Duodenal mucosa (tissue), 2 donors: ENCODE data around the gene DLGAP4.

ENCODE experiments used
- H3K27ac ChIP-seq: one replicate; pipeline ENCODE4 v1.7.0; 2013; ENCODE audit warnings: low read depth, low read length
- H3K27me3 ChIP-seq, 2 donors: one replicate each; pipeline ENCODE4 v1.7.0; 2013; ENCODE audit warnings: low read length in 2 of 2, control low read depth in 1 of 2; ENCODE audit not compliant: insufficient read depth in 2 of 2, control insufficient read depth in 1 of 2
- H3K36me3 ChIP-seq, 2 donors: one replicate each; pipeline ENCODE4 v1.7.0; 2013; ENCODE audit warnings: low read length in 2 of 2, control low read depth in 1 of 2; ENCODE audit not compliant: insufficient read depth in 2 of 2, control insufficient read depth in 1 of 2
- H3K4me1 ChIP-seq, 2 donors: one replicate each; pipeline ENCODE4 v1.7.0; 2013; ENCODE audit warnings: low read length in 2 of 2, control low read depth in 1 of 2; ENCODE audit not compliant: insufficient read depth in 2 of 2, control insufficient read depth in 1 of 2
- H3K4me3 ChIP-seq, 2 donors: one replicate each; pipeline ENCODE4 v1.7.0; 2013; ENCODE audit warnings: low read length in 2 of 2, low read depth in 1 of 2
- H3K9ac ChIP-seq, 2 donors: one replicate each; pipeline ENCODE4 v1.7.0; 2013; ENCODE audit warnings: low read length in 2 of 2, low read depth in 1 of 2
- H3K9me3 ChIP-seq, 2 donors: one replicate each; pipeline ENCODE4 v1.7.0; 2013; ENCODE audit warnings: low read length in 2 of 2, control low read depth in 1 of 2; ENCODE audit not compliant: control insufficient read depth in 1 of 2

Gene DLGAP4

DNA sequence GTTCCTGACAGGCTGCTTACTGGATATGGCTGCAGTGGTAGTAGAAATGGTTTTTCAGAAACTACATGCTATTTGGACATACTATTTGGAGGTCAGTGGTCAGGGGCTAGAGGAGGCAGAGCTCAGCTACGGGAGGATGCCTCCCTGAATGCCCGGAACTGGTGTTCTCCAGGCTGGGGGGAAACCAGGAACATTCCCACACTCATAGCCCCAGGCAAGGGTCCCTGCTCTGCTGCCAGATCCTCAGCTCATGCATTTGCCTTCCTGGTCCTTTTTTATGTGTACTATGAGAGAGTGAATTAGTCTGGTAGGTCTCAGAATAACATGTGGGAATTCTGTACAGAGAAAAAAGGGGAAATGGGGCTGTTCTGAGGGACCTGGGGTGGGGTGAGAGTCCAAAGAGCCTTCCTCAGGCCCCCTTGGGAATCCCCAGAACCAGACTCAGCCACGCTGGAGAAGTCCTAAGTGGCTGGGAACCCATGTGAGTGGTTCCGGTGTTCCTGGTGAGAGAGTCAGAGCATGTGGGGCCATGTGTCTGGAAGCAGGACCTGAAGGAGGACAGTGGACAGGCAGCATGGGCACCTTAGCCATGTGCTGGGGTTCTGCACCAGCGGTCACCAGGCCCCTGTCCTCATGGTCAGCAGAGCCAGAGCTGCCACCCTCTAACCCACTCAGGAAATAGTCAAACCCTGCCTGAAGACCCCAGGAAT lies 177.2 kb downstream of the DLGAP4 start:
- Histone ChIP-seq H3K4me3 (no peak overlapping the region), H3K36me3 (no peaks in the 10 kb centered on the region), H3K9me3 (no peaks in the 10 kb centered on the region), H3K27me3 (no peaks in the 10 kb centered on the region), H3K27ac (no peak overlapping the region), H3K9ac (no peak overlapping the region), H3K4me1 (peaks cover 16 to 25% of the 10 kb centered on the region in 2 donors)

DNA sequence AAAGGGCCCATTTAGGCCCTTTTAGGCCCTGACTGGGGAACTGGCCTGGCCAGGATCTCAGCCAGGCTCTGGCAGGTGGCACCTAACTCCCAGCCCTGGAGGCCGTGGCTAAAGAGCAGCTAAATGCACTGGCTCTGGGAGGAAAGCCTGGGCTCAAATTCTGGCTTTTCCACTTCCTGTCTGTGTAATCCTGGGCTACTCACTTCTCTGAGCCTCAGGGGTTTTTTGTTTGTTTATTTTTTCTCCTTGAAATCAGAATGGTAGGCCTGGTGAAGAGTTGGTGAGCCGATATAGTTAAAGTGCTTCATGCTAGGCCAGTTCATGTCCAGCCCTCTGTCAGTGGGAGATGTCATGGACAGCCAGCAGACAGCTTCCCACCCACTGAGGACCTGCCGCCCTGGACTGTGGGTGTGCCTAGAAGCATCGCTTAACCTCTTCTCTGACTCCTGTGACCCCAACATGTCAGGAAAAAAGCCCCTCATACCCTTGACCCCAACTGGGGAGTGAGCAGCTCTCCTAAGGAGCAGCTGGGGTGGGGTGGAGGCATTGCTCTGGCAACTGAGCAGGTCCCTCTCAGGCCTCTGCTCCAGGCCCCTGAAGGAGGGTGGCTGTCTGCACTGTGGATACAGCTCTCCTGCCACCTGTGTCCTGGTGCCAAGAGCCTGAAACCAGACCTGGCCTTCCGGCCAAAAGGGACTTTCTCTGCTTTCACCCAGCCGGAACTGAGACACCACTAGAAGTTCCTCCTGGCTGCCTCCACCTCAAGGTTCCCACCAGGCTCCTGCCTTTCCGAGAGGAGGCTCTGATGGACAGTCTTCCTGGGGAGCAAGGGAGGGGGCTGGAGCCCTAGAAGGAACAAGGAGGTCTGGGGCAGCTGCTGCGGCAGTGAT lies 178.0 kb downstream of the DLGAP4 start:
- H3K4me3 ChIP-seq = no peak overlapping the region
- H3K27ac ChIP-seq = no peak overlapping the region
- peaks cover 16 to 25% of the 10 kb centered on the region in 2 donors for H3K4me1 ChIP-seq
- no peak overlapping the region for H3K9ac ChIP-seq
- H3K36me3 ChIP-seq = no peaks in the 10 kb centered on the region
- H3K9me3 ChIP-seq = no peaks in the 10 kb centered on the region
- H3K27me3 ChIP-seq = no peaks in the 10 kb centered on the region

DNA sequence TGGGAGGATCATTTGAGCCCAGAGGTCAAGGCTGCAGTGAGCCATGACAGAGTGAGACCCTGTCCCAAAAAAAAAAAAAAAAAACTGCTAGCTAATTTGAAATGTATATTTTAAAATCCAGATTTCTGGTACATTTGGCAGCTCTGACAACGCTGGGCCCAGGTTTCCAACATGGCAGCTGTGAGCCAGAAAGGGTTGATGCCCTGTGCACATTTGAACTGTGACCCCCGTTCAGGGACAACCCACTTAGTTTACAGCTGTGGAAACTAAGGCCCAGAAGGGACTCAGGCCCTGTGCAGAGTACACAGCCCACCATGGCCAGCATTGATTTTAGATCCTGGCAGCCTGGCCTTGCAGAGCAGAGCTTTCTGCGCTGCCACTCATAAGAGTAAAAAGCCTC lies 179.1 kb downstream of the DLGAP4 start:
- Histone ChIP-seq H3K36me3 (no peaks in the 10 kb centered on the region), H3K4me3 (no peak overlapping the region), H3K27ac (no peak overlapping the region), H3K4me1 (peaks cover 16 to 25% of the 10 kb centered on the region in 2 donors), H3K9ac (no peak overlapping the region), H3K9me3 (no peaks in the 10 kb centered on the region), H3K27me3 (no peaks in the 10 kb centered on the region)

DNA sequence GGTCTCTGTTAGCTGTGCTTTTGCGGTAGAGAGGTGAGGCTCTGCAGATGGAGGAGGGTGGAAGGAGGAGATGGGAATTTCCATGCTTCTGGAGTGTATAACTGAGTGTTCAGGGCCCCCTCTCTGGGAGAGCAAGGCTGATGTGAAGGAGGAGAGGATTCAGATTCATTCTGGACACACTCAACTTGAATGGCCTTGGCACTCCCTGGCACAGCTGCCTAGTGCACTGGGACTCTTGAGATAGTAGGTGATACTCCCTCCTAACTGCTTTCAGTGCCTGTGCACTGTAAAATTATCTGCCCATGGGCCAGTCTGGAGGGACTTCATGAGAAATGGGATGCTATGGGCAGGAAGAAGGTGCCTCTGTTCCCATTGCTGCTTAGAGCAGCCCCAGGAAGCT lies 180.9 kb downstream of the DLGAP4 start:
- Histone ChIP-seq H3K27ac (no peak overlapping the region), H3K36me3 (no peaks in the 10 kb centered on the region), H3K4me3 (no peak overlapping the region), H3K9ac (no peak overlapping the region), H3K9me3 (no peaks in the 10 kb centered on the region), H3K27me3 (no peaks in the 10 kb centered on the region), H3K4me1 (peaks cover 16 to 20% of the 10 kb centered on the region in 2 donors)

DNA sequence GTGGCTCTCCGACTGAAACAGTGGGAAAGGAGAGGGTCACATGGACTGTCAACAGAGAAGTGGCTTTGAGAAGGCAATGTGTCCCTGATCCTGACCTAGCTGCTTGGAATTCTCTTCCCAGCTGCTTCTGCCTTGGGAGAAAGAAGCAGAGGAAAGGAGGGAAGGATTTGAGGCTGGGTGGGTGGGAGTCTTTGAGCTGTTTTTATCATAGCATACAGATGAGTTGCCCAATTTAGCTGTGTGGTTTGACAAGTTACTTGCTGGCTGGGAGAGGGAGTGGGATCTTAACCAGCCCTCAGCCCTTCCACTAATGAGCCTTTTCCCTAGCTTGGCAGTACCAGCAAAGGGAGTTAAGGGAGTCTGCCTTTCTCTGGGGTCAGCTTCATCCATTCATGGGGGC lies 184.1 kb downstream of the DLGAP4 start:
- no peak overlapping the region for H3K4me3 ChIP-seq
- no peak overlapping the region for H3K9ac ChIP-seq
- no peak overlapping the region for H3K27ac ChIP-seq
- H3K4me1 ChIP-seq = peaks cover 18 to 27% of the 10 kb centered on the region in 2 donors
- H3K9me3 ChIP-seq = no peaks in the 10 kb centered on the region
- H3K36me3 ChIP-seq = peaks cover 0 to under 1% of the 10 kb centered on the region in 2 donors
- H3K27me3 ChIP-seq = no peaks in the 10 kb centered on the region

DNA sequence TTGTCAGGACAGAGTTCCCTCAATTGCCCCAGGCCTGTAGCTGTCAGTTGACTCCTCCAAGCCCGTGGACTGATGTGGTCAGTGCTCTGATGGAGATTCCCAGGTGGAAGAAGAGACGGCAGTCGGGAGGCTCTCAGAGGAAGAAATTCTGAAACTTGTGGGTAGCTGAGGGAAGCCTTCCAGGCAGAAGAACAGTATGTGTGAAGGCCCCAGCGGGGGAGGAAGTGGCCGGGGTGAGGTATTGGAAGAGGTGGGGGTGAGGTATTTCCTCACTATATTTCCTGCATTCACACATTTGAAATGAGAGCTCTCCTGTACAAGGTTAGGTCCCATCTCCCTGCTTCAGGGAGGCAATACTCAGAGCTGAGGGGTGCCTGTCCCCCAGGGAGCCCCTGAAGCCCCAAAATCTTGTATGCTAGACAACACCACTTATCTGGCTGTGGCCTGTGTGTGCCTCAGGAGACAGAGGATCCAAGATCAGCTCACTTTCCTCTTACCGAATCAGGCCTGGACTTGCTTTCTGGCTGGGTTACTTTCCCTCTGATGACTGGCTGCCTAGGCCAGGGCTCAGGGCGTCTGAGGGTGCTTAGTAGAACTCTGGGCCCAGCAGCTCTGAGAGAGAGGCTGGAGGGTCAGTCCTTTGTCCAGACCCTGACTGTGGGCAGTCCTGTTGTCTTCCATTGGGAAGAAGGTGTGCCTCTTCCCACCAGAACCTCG lies 185.9 kb downstream of the DLGAP4 start:
- peaks cover 18 to 27% of the 10 kb centered on the region in 2 donors for H3K4me1 ChIP-seq

DNA sequence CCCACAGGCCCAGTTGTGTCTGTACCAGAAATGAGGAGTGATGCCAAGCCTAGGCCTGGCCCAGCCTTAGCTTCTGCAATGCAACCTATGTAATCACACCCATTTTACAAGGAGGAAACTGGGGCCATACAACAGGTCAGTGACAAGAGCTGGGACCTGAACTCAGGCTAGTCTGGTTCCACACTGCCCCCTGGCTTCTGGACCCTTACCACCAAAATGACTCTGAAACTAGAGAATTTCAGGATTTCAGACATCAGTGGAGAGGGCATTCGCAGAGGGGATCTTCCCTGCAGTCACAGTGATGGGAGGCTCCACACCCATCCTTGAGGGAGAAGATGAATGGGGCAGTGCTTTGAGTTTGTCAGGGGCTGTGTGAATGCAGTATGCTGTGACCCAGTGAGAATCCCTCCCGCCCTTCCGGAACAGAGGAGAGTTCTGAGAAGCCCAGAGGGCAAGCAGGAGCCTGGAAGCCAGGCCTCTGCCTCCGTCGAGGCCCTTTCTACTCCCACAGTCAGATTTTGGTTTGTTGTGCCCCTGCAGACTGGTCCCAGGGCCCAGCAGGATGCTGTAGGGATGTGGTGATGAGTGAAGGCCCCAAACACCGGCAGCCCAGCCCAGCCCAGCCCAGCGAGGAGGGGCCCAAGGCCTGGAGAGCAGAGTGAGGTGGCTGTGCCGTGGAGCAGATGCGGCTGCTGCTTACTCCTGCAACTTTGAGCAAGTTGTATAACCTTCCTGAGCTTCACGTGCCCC lies 187.1 kb downstream of the DLGAP4 start:
- Histone ChIP-seq H3K36me3 (peaks cover 18 to 26% of the 10 kb centered on the region in 2 donors), H3K4me3 (no peak overlapping the region), H3K4me1 (peaks cover 25 to 36% of the 10 kb centered on the region in 2 donors), H3K9ac (no peak overlapping the region), H3K9me3 (no peaks in the 10 kb centered on the region), H3K27ac (no peak overlapping the region), H3K27me3 (no peaks in the 10 kb centered on the region)

More for the DNA sequence above, 185.9 kb downstream of the DLGAP4 start:
- Histone ChIP-seq H3K27ac (peak overlapping the region; percentile 67), H3K27me3 (no peaks in the 10 kb centered on the region), H3K36me3 (peaks cover 6 to 17% of the 10 kb centered on the region in 2 donors), H3K9me3 (no peaks in the 10 kb centered on the region), H3K4me3 (no peak overlapping the region), H3K9ac (no peak overlapping the region)

DNA sequence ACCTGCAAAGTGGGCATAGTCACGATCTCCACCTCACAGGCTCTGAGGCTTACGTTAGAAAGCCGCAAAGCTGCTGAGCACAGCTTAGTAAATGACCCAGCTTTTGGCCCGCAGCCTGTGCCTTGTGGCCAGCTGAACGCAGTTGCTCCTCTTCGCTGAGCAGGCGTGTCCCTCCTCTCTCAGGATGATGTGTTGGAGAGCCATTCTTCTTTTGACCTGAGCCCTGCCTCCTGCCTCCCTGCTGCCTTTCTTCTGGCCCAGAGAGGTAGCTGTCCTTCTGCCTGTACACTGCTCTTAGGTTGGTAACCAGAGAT lies 187.6 kb downstream of the DLGAP4 start:
- H3K27me3 ChIP-seq = no peaks in the 10 kb centered on the region
- no peak overlapping the region for H3K4me3 ChIP-seq
- peaks cover 18 to 26% of the 10 kb centered on the region in 2 donors for H3K36me3 ChIP-seq
- H3K4me1 ChIP-seq = peaks cover 31 to 41% of the 10 kb centered on the region in 2 donors
- H3K9ac ChIP-seq = no peak overlapping the region
- no peaks in the 10 kb centered on the region for H3K9me3 ChIP-seq
- H3K27ac ChIP-seq = no peak overlapping the region

DNA sequence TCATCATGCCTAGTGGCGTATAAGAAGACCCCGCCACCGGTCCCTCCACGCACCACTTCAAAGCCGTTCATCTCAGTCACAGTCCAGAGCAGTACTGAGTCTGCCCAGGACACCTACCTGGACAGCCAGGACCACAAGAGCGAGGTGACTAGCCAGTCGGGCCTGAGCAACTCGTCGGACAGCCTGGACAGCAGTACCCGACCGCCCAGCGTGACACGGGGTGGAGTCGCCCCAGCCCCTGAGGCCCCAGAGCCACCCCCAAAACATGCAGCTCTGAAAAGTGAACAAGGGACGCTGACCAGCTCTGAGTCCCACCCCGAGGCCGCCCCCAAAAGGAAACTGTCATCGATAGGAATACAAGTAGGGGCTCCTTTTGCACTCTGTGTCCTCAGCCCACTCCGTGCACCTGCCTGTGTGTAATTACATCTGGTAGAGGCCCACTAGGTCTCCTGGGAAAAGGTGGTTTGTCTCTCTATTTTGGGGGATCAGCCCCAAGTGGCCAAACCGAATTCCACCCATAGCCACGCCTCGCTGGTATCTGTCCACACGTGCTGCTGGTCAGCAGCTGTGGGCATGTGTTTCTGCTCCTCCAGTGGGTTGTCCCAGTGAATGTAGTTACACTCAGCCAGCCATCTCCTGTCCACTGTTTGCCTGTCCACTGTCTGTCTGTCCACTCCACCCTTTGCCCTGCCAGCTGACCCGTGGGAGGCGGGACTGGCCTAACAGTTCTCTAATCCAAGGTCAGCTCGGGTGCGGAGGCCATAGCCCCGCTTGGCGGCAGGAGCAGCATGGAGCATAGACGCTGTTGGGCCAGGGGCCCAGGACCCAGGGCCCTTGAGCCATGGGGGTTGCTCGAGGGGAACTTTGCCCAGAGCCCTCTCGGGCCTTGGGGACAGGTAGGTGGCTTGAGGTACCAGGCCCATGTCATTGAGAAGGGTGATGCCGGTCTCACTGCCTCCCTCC lies 190.8 kb downstream of the DLGAP4 start:
- H3K9ac ChIP-seq = no peak overlapping the region
- H3K4me1 ChIP-seq = peaks cover 23 to 38% of the 10 kb centered on the region in 2 donors
- no peak overlapping the region for H3K27ac ChIP-seq
- H3K4me3 ChIP-seq = no peak overlapping the region
- H3K36me3 ChIP-seq = peaks cover 26 to 45% of the 10 kb centered on the region in 2 donors
- H3K27me3 ChIP-seq = no peaks in the 10 kb centered on the region
- no peaks in the 10 kb centered on the region for H3K9me3 ChIP-seq
